SU-DHL-6 (cell line): ENCODE results near the gene TRPM3.

Experiments
- H2AFZ ChIP-seq: fragments of 200-600 bp; sonication (generic); 2 replicates; pipeline ENCODE4 v1.6.1; 2014; ENCODE audit warnings: low read depth, mild to moderate bottlenecking, moderate library complexity, mixed read lengths, antibody characterized with exemption, low read length; ENCODE audit not compliant: severe bottlenecking
- H3F3A ChIP-seq: fragments of 200-600 bp; shearing (Covaris generic); 2 replicates; pipeline ENCODE4 v1.6.0; 2016; ENCODE audit warnings: antibody characterized with exemption, mild to moderate bottlenecking; ENCODE audit not compliant: insufficient read depth
- H3K27ac ChIP-seq: fragments of 200-600 bp; sonication (generic); 2 replicates; pipeline ENCODE4 v1.5.1; 2016; ENCODE audit warnings: low read depth, mild to moderate bottlenecking, low read length, moderate library complexity, mixed read lengths
- H3K27me3 ChIP-seq: fragments of 200-600 bp; sonication (generic), shearing (Covaris generic); 2 replicates; pipeline ENCODE4 v1.6.0; 2014; ENCODE audit warnings: mild to moderate bottlenecking, low read length
- H3K36me3 ChIP-seq: fragments of 200-600 bp; sonication (generic); 2 replicates; pipeline ENCODE4 v1.6.1; 2014; ENCODE audit warnings: mild to moderate bottlenecking, low read length, mixed read lengths
- H3K4me2 ChIP-seq: fragments of 300-600, 200-600 bp; shearing (Covaris generic), sonication (generic); 2 replicates; pipeline ENCODE4 v1.6.0; 2014; ENCODE audit warnings: low read length, low read depth, mild to moderate bottlenecking; ENCODE audit not compliant: poor library complexity, severe bottlenecking
- H3K4me3 ChIP-seq: fragments of 200-600 bp; sonication (generic); 2 replicates; pipeline ENCODE4 v1.5.1; 2014; ENCODE audit warnings: antibody characterized with exemption, low read length, mild to moderate bottlenecking, mixed read lengths; ENCODE audit not compliant: insufficient read depth, poor library complexity, severe bottlenecking
- H3K79me2 ChIP-seq: fragments of 200-600 bp; sonication (generic); 2 replicates; pipeline ENCODE4 v1.6.1; 2014; ENCODE audit warnings: mild to moderate bottlenecking, low read length, moderate library complexity; ENCODE audit not compliant: insufficient read depth
- H3K9ac ChIP-seq: fragments of 200-600 bp; sonication (generic); 2 replicates; pipeline ENCODE4 v1.7.0; 2014; ENCODE audit warnings: mild to moderate bottlenecking, low read length
- H3K9me2 ChIP-seq: fragments of 200-600 bp; sonication (generic); replicated peaks from 2 replicates; pipeline ENCODE4 v1.6.1; 2014; ENCODE audit warnings: low read length; ENCODE audit not compliant: insufficient read depth
- H3K9me3 ChIP-seq: fragments of 200-600 bp; sonication (generic); 2 replicates; pipeline ENCODE4 v1.6.1; 2014; ENCODE audit warnings: low read length, mixed read lengths; ENCODE audit not compliant: insufficient read depth
- H4K20me1 ChIP-seq: fragments of 200-600 bp; sonication (generic); 2 replicates; pipeline ENCODE4 v1.6.1; 2014; ENCODE audit warnings: low read depth, mild to moderate bottlenecking, antibody characterized with exemption, low read length, moderate library complexity, mixed read lengths
- CTCF ChIP-seq: fragments of 200-600 bp; sonication (generic); IDR thresholded peaks from one replicate; pipeline ENCODE4 v1.5.1; 2017; ENCODE audit warnings: antibody characterized with exemption, mild to moderate bottlenecking, low read length, moderate library complexity; ENCODE audit not compliant: insufficient read depth, poor library complexity, severe bottlenecking
- EZH2phosphoT487 ChIP-seq: fragments of 200-600 bp; sonication (generic), shearing (Covaris generic); conservative IDR thresholded peaks from 2 replicates; pipeline ENCODE4 v1.6.1; 2018; ENCODE audit warnings: mild to moderate bottlenecking, antibody characterized with exemption, low read length, moderate library complexity, mixed read lengths

The TRPM3 gene

GRCh38 chr9:70561111-70561510 is 560.3 kb downstream of the TRPM3 start:
- no peaks in the 10 kb centered on the region for H3F3A ChIP-seq
- H3K27me3 ChIP-seq = no peaks in the 10 kb centered on the region
- no peak overlapping the region for H3K4me3 ChIP-seq
- H3K79me2 ChIP-seq = no peaks in the 10 kb centered on the region
- no peaks in the 10 kb centered on the region for H3K9me2 ChIP-seq
- no peak overlapping the region for H2AFZ ChIP-seq
- TF ChIP-seq EZH2phosphoT487 (no peak), CTCF (no peak)
- no peak overlapping the region for H3K27ac ChIP-seq
- H3K36me3 ChIP-seq = no peaks in the 10 kb centered on the region
- H3K9ac ChIP-seq = no peak overlapping the region
- H3K9me3 ChIP-seq = no peaks in the 10 kb centered on the region
- no peaks in the 10 kb centered on the region for H4K20me1 ChIP-seq
- no peak overlapping the region for H3K4me2 ChIP-seq

- Histone ChIP-seq H3K9ac (no peak overlapping the region), H3K27ac (no peak overlapping the region), H3K9me3 (no peaks in the 10 kb centered on the region), H3K9me2 (no peaks in the 10 kb centered on the region), H2AFZ (no peak overlapping the region), H3K27me3 (no peaks in the 10 kb centered on the region), H4K20me1 (no peaks in the 10 kb centered on the region), H3F3A (no peaks in the 10 kb centered on the region), H3K36me3 (no peaks in the 10 kb centered on the region), H3K4me3 (no peak overlapping the region), H3K79me2 (no peaks in the 10 kb centered on the region), H3K4me2 (no peak overlapping the region)
- no peak for TF ChIP-seq CTCF
- TF ChIP-seq EZH2phosphoT487 = no peak
These were observed 562.3 kb downstream of the TRPM3 start for GRCh38 chr9:70559102-70559501.

GRCh38 chr9:70557661-70558369 is 563.6 kb downstream of the TRPM3 start:
- no peaks in the 10 kb centered on the region for H3K36me3 ChIP-seq
- H3K27me3 ChIP-seq = no peaks in the 10 kb centered on the region
- H2AFZ ChIP-seq = no peak overlapping the region
- no peaks in the 10 kb centered on the region for H3K9me3 ChIP-seq
- H3K9ac ChIP-seq = no peak overlapping the region
- no peaks in the 10 kb centered on the region for H3K79me2 ChIP-seq
- no peaks in the 10 kb centered on the region for H3K9me2 ChIP-seq
- no peaks in the 10 kb centered on the region for H3F3A ChIP-seq
- no peaks in the 10 kb centered on the region for H4K20me1 ChIP-seq
- H3K4me2 ChIP-seq = no peak overlapping the region
- no peak overlapping the region for H3K27ac ChIP-seq
- TF ChIP-seq CTCF (no peak), EZH2phosphoT487 (no peak)
- H3K4me3 ChIP-seq = no peak overlapping the region
